AG09319 (cell line): Measurements from ENCODE around the gene EXOC6.

ENCODE experiments used
- DNase-seq: peaks from one replicate; pipeline ENCODE4 v3.0.0-alpha.2; 2010; ENCODE audit warnings: low read depth; ENCODE audit errors: extremely low read depth
- CTCF ChIP-seq: IDR thresholded peaks from 2 replicates; pipeline ENCODE4 v1.5.1; 2011; ENCODE audit warnings: low read depth, mild to moderate bottlenecking, inconsistent platforms, low read length, moderate library complexity

EXOC6 gene

DNA sequence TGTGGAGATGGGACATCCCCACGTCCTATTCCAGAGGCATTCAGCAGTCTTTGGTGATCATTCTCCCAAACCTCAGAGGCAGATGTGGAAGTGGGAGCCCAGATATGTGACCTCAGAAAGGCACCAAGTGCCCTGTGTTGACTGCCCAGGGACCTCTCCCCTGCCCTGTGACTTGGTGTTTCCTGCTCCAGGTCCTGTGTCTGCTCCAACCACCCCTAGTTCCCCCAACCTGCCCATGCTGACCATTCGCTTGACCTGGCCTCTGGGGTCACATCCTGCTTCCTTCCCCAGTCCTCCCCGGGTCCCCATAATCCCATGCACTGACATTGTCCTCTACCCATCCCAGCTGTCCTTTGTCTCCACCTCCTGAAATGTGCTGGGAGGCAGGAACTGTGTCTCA, 233.0 kb downstream of the EXOC6 start:
- DNase-seq, result no peak
- TF ChIP-seq CTCF, result no peak

GRCh38 chr10:93081834-93082233, 233.5 kb downstream of the EXOC6 start:
- TF ChIP-seq CTCF, result no peak
- no peak for DNase-seq

- TF ChIP-seq CTCF, result no peak
- no peak for DNase-seq
Measured at GRCh38 chr10:93083743-93084539, 235.6 kb downstream of the EXOC6 start.

DNA sequence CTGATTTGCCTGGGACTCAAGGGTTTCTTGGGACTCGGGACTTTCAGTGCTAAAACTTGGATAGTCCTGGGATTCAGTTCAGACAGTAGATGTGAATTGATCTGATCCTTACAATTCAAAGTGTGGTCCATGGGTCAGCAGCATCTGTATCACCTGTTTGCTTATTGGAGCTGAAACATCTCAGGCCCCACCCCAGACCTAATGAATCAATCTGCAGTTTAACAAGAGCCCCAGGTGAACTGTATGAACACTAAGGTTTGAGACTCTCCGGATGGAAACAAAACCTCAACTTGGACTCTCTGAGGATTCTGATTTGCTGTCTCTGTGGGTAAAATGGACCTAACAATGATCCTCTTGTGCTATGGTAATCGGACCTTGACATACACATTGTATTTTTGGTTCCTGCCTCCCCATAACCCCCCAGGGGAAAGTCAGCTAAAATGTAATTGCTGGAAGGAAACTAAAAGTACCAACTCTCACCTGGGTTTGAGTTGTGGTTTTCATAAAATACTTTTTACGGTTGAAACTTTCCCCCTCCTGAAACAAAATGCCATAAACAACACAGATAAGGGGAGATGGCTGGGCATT, 237.0 kb downstream of the EXOC6 start:
- DNase-seq, result no peak
- no peak for TF ChIP-seq CTCF

DNA sequence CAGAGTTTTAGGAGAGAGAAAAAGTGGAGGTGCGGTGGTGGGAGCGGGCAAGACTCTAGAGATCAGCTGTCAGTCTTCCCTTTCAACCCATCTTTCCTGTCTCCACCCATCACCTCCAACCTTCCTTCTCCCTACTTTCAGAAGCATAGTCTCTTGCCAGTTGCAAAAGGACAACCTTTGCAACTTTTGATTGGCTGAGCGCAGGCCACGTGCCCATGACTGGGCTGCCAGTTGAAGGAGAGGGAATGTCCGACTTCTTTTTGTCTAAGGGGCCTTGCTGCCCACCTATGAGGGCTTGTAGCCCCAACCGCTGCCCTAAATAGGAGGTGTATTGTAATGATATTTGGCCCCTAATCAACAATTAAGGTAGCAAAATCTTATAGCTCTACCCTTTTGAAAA, 238.0 kb downstream of the EXOC6 start:
- no peak for DNase-seq
- no peak for TF ChIP-seq CTCF

DNA sequence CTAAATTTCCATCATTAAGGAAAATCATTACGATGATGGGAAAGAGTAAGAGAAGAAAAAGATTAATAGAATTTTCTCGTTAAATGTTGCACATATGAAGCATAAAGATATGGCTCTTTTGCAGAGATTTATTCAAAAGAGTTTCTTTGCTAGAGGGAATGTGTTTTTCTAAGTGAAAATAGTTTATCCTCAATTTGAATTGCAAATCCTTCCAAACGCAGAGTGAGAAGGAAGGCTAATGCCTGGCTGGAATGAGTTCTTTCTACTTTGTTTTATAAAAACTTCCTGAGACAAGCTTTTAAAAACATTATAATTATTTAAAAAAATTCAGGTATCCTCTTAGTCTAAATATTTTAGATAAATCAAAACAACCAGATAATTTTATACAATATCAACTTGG, 239.5 kb downstream of the EXOC6 start:
- DNase-seq, result no peak
- no peak for TF ChIP-seq CTCF

DNA sequence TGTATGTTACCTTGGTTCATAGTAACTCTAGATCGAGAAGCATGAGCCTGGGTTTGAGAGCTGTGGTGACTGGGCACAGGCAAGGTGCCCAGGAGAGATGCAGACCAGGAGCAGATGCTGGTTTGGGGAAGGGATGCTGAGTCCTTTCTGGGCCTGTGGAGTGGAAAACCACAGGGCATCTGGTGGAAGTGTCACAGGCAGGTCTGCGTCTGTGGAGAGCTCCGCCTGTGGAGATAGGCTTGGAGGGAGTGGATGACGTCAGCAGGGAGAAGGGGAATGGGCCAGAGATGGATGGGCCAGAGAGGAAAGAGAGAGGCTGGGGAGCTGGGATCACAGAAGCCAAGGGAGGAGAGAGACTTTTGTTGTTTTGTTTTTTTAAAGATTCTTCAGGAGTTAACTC, 240.1 kb downstream of the EXOC6 start:
- DNase-seq, result no peak
- no peak for TF ChIP-seq CTCF
